Measurements from ENCODE around the gene KIF18A.
A peak's percentile ranks its signal among the peaks of the same experiment; 100 is the strongest.

Gene KIF18A
- long read RNA-seq, transcript KIF18A-201 (17 exons, 3,568 nt), result major isoform, 37 of 51 reads
- long read RNA-seq, partial matches to known transcripts, result 9 of 51 reads
- long read RNA-seq, other reads (novel, unspliced or antisense), result 5 of 51 reads

DNA sequence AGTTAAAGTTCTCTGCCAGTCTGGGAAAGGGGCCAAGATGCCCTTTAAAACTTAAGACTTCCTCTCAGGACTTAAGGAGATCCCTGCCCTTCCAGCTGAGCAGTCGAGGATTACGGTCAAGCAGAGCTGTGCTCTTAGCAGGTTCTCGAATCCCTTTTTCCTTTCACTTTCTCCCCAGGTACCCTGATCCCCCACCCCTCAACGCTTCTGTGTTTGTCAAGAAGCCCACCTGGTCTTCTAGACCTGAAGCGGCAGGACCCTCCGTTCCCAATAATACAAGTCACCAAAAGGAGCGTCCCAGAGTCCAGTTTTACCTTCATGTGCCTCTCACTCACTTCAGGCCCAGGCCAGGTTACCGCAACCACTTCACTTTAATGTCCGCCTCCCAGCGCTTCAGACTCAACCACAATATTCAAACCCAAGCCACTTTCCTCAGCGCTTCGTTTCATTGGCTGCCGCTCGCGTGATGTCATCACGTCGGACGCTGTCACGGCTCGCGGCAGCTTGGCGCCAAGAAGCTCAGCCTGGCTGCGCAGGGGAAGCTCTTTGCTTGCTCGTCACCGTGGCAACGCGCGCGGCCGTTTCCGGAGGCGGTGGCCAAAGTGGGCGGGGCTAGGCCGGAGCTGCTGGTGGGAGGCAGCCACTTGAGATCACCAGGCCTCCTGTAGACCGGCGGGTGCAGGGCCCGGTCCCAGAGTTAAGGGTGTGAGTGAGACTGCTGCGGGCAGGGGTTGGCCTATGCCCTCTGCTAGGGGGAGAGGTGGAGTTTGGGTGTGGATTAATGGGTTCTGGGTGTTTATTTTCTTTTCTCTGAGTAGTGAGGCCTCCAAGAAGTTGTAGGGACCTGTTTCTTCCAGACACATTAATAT is at the start of gene KIF18A, which contains the start of gene METTL15:
KIF18A (minus strand) TSS at position 407 of the 869 bp plus-strand sequence. CDS start 10,209 bp downstream, outside the sequence.
METTL15 (plus strand) TSS at position 639 of the 869 bp plus-strand sequence. CDS start 4,947 bp downstream, outside the sequence.
- no peaks in the 10 kb centered on the region for H3K27me3 ChIP-seq (ENCODE audit: insufficient read depth, poor library complexity, severe bottlenecking)
- peak; percentile 73 for TF ChIP-seq POLR2AphosphoS5 (IDR thresholded peaks at IDR 0.05; ENCODE audit: low read depth)
- TF ChIP-seq SPI1 (IDR thresholded peaks at IDR 0.05; ENCODE audit: borderline replicate concordance, low read depth), result no peak
- peak within 1 kb of the TSS; percentile 53 for H3K4me3 ChIP-seq (replicated peaks; ENCODE audit: insufficient read depth, low read length)
- DNase-seq (ENCODE audit: low read depth in 1 of 2, low spot score in 1 of 2), result peak; percentile 96 to 99
- H3K27ac ChIP-seq (replicated peaks), result peak within 1 kb of the TSS; percentile 95

DNA sequence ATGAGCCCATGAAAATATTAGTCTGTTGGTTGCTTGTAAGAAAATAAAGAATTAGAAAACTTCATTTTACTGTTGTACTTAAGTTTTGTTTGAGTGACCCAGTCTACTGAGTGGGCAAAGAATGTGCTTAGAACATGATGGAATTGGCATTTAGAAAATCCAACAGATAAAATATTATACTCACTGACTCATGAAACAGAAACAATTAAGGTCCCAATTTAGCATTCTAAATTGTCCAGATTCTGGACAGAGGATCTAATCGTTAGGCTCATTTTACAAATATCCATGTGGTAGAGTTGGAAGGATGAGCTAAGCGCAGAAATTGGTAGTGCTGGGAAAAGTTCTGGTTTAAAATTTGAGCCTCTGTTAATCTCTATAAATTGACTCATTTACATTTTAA is 45.6 kb upstream of the KIF18A start:
- TF ChIP-seq, protein P1, sequence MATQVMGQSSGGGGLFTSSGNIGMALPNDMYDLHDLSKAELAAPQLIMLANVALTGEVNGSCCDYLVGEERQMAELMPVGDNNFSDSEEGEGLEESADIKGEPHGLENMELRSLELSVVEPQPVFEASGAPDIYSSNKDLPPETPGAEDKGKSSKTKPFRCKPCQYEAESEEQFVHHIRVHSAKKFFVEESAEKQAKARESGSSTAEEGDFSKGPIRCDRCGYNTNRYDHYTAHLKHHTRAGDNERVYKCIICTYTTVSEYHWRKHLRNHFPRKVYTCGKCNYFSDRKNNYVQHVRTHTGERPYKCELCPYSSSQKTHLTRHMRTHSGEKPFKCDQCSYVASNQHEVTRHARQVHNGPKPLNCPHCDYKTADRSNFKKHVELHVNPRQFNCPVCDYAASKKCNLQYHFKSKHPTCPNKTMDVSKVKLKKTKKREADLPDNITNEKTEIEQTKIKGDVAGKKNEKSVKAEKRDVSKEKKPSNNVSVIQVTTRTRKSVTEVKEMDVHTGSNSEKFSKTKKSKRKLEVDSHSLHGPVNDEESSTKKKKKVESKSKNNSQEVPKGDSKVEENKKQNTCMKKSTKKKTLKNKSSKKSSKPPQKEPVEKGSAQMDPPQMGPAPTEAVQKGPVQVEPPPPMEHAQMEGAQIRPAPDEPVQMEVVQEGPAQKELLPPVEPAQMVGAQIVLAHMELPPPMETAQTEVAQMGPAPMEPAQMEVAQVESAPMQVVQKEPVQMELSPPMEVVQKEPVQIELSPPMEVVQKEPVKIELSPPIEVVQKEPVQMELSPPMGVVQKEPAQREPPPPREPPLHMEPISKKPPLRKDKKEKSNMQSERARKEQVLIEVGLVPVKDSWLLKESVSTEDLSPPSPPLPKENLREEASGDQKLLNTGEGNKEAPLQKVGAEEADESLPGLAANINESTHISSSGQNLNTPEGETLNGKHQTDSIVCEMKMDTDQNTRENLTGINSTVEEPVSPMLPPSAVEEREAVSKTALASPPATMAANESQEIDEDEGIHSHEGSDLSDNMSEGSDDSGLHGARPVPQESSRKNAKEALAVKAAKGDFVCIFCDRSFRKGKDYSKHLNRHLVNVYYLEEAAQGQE (IDR thresholded peaks at IDR 0.05; ENCODE audit: insufficient replicate concordance, low read depth), result no peak
- TF ChIP-seq SPI1 (IDR thresholded peaks at IDR 0.05; ENCODE audit: borderline replicate concordance, low read depth) (no peak), GABPA (IDR thresholded peaks at IDR 0.05; ENCODE audit: low read depth) (no peak), POLR2AphosphoS5 (IDR thresholded peaks at IDR 0.05; ENCODE audit: low read depth) (no peak)
- TF ChIP-seq, protein P2, sequence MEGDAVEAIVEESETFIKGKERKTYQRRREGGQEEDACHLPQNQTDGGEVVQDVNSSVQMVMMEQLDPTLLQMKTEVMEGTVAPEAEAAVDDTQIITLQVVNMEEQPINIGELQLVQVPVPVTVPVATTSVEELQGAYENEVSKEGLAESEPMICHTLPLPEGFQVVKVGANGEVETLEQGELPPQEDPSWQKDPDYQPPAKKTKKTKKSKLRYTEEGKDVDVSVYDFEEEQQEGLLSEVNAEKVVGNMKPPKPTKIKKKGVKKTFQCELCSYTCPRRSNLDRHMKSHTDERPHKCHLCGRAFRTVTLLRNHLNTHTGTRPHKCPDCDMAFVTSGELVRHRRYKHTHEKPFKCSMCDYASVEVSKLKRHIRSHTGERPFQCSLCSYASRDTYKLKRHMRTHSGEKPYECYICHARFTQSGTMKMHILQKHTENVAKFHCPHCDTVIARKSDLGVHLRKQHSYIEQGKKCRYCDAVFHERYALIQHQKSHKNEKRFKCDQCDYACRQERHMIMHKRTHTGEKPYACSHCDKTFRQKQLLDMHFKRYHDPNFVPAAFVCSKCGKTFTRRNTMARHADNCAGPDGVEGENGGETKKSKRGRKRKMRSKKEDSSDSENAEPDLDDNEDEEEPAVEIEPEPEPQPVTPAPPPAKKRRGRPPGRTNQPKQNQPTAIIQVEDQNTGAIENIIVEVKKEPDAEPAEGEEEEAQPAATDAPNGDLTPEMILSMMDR (IDR thresholded peaks at IDR 0.05; ENCODE audit: insufficient read depth, low read length), result no peak
- H3K27ac ChIP-seq (replicated peaks), result no peak overlapping the region

DNA sequence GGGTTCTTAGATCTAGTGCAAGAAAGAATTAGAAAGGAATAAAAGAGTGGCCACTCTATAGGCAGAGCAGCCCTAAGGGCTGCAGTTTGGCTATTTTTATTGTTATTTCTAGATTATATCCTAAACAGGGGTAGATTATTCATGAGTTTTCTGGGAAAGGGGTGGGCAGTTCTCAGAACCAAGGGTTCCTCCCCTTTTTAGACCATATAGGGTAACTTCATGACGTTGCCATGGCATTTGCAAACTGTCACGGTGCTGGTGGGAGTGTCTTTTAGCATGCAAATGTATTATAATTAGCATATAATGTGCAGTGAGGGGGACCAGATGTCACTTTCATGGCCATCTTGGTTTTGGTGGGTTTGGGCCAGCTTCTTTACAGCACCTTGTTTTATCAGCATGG is 44.8 kb upstream of the KIF18A start:
- DNase-seq (ENCODE audit: low read depth in 1 of 2, low spot score in 1 of 2), result no peak
- TF ChIP-seq, protein P1 (IDR thresholded peaks at IDR 0.05; ENCODE audit: insufficient replicate concordance, low read depth), result no peak
- TF ChIP-seq GABPA (IDR thresholded peaks at IDR 0.05; ENCODE audit: low read depth), result no peak
- no peak for TF ChIP-seq SPI1 (IDR thresholded peaks at IDR 0.05; ENCODE audit: borderline replicate concordance, low read depth)
- TF ChIP-seq, protein P2 (IDR thresholded peaks at IDR 0.05; ENCODE audit: insufficient read depth, low read length), result no peak
- TF ChIP-seq POLR2AphosphoS5 (IDR thresholded peaks at IDR 0.05; ENCODE audit: low read depth), result no peak

More for the DNA sequence above, 45.6 kb upstream of the KIF18A start:
- no peak for DNase-seq (ENCODE audit: low read depth in 1 of 2, low spot score in 1 of 2)
- H3K27me3 ChIP-seq (ENCODE audit: insufficient read depth, poor library complexity, severe bottlenecking), result no peaks in the 10 kb centered on the region
- H3K4me3 ChIP-seq (replicated peaks; ENCODE audit: insufficient read depth, low read length), result no peak overlapping the region

DNA sequence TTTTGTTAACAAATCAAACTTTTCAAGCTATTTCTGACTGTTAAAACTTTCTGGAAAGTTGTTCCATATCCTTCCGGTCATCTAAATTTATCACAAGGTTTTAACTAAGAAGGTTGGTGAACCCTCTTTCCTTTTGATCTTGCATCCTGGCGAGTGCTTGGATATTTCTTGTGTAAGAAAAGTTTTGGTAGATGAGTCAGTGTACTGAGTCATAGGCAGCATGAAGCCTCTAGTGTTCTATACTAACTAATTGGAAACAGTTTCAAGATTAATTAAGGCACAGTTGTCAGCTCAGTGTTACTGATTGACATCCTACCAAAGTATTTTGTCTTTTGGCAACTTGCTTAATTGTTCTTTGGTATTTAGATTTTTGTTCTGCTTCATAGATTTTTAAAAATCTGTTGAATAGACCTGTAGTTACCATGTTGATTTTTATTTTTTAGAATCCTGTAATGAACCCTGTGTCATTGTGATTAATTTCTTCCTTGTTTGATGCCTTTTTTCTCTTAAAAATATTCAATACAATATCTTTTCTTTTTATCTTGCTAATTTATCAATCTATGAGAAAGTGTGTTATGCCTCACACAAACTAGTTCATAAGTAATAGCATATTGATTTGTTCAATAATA is 38.3 kb upstream of the KIF18A start:
- DNase-seq (ENCODE audit: low read depth in 1 of 2, low spot score in 1 of 2), result peak in 1 of 2 experiments; percentile 14
- Histone ChIP-seq H3K27ac (replicated peaks) (no peak overlapping the region), H3K4me3 (replicated peaks; ENCODE audit: insufficient read depth, low read length) (no peak overlapping the region), H3K27me3 (ENCODE audit: insufficient read depth, poor library complexity, severe bottlenecking) (no peaks in the 10 kb centered on the region)
- TF ChIP-seq SPI1 (IDR thresholded peaks at IDR 0.05; ENCODE audit: borderline replicate concordance, low read depth) (no peak), POLR2AphosphoS5 (IDR thresholded peaks at IDR 0.05; ENCODE audit: low read depth) (no peak), GABPA (IDR thresholded peaks at IDR 0.05; ENCODE audit: low read depth) (no peak)
- TF ChIP-seq, protein P1 (IDR thresholded peaks at IDR 0.05; ENCODE audit: insufficient replicate concordance, low read depth), result no peak
- TF ChIP-seq, protein P2 (IDR thresholded peaks at IDR 0.05; ENCODE audit: insufficient read depth, low read length), result no peak

More for the DNA sequence above, 44.8 kb upstream of the KIF18A start:
- H3K4me3 ChIP-seq (replicated peaks; ENCODE audit: insufficient read depth, low read length), result no peak overlapping the region
- H3K27me3 ChIP-seq (ENCODE audit: insufficient read depth, poor library complexity, severe bottlenecking), result no peaks in the 10 kb centered on the region
- no peak overlapping the region for H3K27ac ChIP-seq (replicated peaks)
